ENCODE measurements around the gene ZNF195.
A peak's percentile ranks its signal among the peaks of the same experiment; 100 is the strongest.
"Not testable (repeated sequence)": the region's sequence is repeated elsewhere in the genome, so short reads cannot be mapped to it uniquely, and the experiment has no call there.

DNA sequence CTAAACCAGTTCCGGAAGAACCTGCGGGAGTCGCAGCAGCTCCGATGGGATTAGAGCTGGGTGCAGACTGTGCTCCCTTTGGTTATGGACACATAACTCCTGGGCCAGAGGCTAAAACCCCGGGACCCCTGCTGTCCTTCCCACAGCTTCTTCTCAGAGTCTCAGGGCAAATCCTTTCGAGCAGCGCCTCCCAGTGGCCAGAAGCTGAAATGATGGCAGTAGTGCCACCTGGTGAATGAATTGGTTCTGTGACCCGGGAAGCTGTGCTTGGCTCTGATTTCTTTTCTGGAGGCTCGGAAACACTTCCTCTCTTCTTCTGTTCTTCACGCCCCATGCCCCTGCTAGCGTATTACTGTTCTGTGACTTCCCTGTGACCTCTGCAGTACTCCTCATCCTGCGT, 29.8 kb upstream of the ZNF195 start:
- TF ChIP-seq, protein P1, sequence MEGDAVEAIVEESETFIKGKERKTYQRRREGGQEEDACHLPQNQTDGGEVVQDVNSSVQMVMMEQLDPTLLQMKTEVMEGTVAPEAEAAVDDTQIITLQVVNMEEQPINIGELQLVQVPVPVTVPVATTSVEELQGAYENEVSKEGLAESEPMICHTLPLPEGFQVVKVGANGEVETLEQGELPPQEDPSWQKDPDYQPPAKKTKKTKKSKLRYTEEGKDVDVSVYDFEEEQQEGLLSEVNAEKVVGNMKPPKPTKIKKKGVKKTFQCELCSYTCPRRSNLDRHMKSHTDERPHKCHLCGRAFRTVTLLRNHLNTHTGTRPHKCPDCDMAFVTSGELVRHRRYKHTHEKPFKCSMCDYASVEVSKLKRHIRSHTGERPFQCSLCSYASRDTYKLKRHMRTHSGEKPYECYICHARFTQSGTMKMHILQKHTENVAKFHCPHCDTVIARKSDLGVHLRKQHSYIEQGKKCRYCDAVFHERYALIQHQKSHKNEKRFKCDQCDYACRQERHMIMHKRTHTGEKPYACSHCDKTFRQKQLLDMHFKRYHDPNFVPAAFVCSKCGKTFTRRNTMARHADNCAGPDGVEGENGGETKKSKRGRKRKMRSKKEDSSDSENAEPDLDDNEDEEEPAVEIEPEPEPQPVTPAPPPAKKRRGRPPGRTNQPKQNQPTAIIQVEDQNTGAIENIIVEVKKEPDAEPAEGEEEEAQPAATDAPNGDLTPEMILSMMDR (conservative IDR thresholded peaks at IDR 0.05 in 1 of 2, IDR thresholded peaks at IDR 0.05 in 1 of 2; ENCODE audit: extremely low read depth in 1 of 2, insufficient read depth in 1 of 2, low read depth in 1 of 2, low read length in 2 of 2), result peak; percentile 48 to 76
- not testable (repeated sequence) for TF ChIP-seq EZH2 (IDR thresholded peaks at IDR 0.05; ENCODE audit: borderline replicate concordance, low read length)
